ENCODE data around the gene MACROD2. TPM values are rescaled to one million over a fixed set of nuclear protein-coding genes. Genes with fewer than 3 reads are reported as not detected.

MACROD2 gene
- total and polyA plus RNA-seq, 2 experiments from 2014 or later: 2.8 to 4.3 TPM

DNA sequence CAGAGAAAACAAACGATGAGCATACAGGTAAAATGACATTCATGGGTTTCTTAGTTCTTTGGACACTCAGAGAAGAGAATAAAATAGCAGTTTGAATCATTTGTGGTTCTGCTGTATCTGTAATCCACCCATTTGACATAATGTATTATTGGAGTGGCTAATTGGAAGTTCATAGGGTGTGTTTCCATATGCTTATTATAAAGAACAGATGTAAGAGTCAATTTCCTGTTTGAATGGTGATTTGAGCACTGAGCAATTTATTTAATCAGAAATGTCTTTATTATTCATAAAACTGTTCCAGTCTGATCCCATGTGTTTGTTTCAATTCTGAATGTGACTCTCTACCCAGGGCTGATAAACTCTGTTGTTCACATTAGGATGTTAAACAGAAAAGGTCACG is 1638.8 kb downstream of the MACROD2 start:
- Mint-ChIP-seq H3K4me1 (peaks cover 49% of the 10 kb centered on the region), H3K36me3 (ENCODE audit: low read depth) (peaks cover 10% of the 10 kb centered on the region; the same call in 2 of the 3 replicates), H3K27ac (no peak overlapping the region), H3K27me3 (ENCODE audit: insufficient read depth, low read depth, poor library complexity) (no peaks in the 10 kb centered on the region), H3K4me3 (no peak overlapping the region), H3K9me3 (peaks cover 3% of the 10 kb centered on the region; the same call in 1 of the 3 replicates)
- Histone ChIP-seq H3F3A (replicated peaks; ENCODE audit: low read depth) (no peaks in the 10 kb centered on the region), H4K20me1 (replicated peaks; ENCODE audit: insufficient read depth) (no peaks in the 10 kb centered on the region), H3K27me3 (ENCODE audit: insufficient read depth) (no peaks in the 10 kb centered on the region), H3K4me2 (no peak overlapping the region), H3K4me3 (no peak overlapping the region), H2AFZ (no peak overlapping the region), H3K36me3 (ENCODE audit: insufficient read depth) (no peaks in the 10 kb centered on the region), H3K9me2 (ENCODE audit: insufficient read depth) (0 out of 2 replicates have a peak, but pooled peaks cover 3% of the 10 kb centered on the region), H3K4me1 (ENCODE audit: insufficient read depth) (peaks cover 31% of the 10 kb centered on the region), H3K79me2 (replicated peaks; ENCODE audit: insufficient read depth) (no peaks in the 10 kb centered on the region), H3K27ac (ENCODE audit: low read depth) (no peak overlapping the region)
- no peak for TF ChIP-seq STAT1 (IDR thresholded peaks at IDR 0.05; ENCODE audit: unreplicated experiment)
- ATAC-seq (no peak), DNase-seq (ENCODE audit: low spot score) (no peak)

DNA sequence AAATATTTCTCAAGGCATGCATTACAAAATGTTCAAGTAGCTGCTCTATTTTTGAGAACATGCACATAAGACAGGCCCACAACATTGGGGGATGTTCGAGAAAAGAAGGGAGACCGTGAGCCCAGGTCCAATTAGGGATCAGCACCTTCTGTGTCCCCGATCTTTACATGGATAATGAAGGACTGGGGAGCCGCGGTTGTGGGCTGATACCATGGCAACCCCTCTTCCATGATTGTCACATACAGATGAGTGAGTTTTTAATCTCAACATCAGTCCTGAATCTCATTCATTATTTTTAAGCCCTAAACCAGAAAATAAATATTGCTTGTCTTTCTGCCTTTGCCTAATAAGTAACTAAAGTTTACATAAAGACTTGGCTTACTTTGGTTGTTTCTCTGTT is 1642.2 kb downstream of the MACROD2 start:
- Histone ChIP-seq H3K36me3 (ENCODE audit: insufficient read depth) (no peaks in the 10 kb centered on the region), H3F3A (replicated peaks; ENCODE audit: low read depth) (no peaks in the 10 kb centered on the region), H3K4me3 (no peak overlapping the region), H3K27ac (ENCODE audit: low read depth) (no peak overlapping the region), H3K4me1 (ENCODE audit: insufficient read depth) (peaks cover 22% of the 10 kb centered on the region), H4K20me1 (replicated peaks; ENCODE audit: insufficient read depth) (no peaks in the 10 kb centered on the region), H3K9me2 (ENCODE audit: insufficient read depth) (peaks cover 18% of the 10 kb centered on the region; the same call in 1 of the 2 replicates), H3K79me2 (replicated peaks; ENCODE audit: insufficient read depth) (no peaks in the 10 kb centered on the region), H3K27me3 (ENCODE audit: insufficient read depth) (no peaks in the 10 kb centered on the region), H2AFZ (peak overlapping the region; percentile 40; the same call in 1 of the 2 replicates), H3K4me2 (peak overlapping the region; percentile 20)
- no peak overlapping the region for H3K27ac Mint-ChIP-seq
- ATAC-seq: no peak
- peaks cover 36% of the 10 kb centered on the region for H3K4me1 Mint-ChIP-seq
- no peak for DNase-seq (ENCODE audit: low spot score)
- H3K9me3 Mint-ChIP-seq: peaks cover 3% of the 10 kb centered on the region; the same call in 1 of the 3 replicates
- peaks cover 7% of the 10 kb centered on the region for H3K27me3 Mint-ChIP-seq (ENCODE audit: insufficient read depth, low read depth, poor library complexity)
- H3K4me3 Mint-ChIP-seq: no peak overlapping the region
- peaks cover 10% of the 10 kb centered on the region; the same call in 1 of the 3 replicates for H3K36me3 Mint-ChIP-seq (ENCODE audit: low read depth)
- TF ChIP-seq EZH2phosphoT487 (IDR thresholded peaks at IDR 0.05; ENCODE audit: unreplicated experiment): no peak
- no peak for TF ChIP-seq ZNF114 (CRISPR knock-in tag; IDR thresholded peaks at IDR 0.05)
- TF ChIP-seq STAT1 (IDR thresholded peaks at IDR 0.05; ENCODE audit: unreplicated experiment): no peak
- no peak for TF ChIP-seq NANOG (IDR thresholded peaks at IDR 0.05; ENCODE audit: borderline replicate concordance)
- no peak for TF ChIP-seq EZH2 (IDR thresholded peaks at IDR 0.05; ENCODE audit: low read depth, unreplicated experiment)
- TF ChIP-seq JUNB (IDR thresholded peaks at IDR 0.05; ENCODE audit: unreplicated experiment): no peak
- TF ChIP-seq ZNF331 (CRISPR knock-in tag; IDR thresholded peaks at IDR 0.05; ENCODE audit: low read depth): no peak
- TF ChIP-seq, protein P1, sequence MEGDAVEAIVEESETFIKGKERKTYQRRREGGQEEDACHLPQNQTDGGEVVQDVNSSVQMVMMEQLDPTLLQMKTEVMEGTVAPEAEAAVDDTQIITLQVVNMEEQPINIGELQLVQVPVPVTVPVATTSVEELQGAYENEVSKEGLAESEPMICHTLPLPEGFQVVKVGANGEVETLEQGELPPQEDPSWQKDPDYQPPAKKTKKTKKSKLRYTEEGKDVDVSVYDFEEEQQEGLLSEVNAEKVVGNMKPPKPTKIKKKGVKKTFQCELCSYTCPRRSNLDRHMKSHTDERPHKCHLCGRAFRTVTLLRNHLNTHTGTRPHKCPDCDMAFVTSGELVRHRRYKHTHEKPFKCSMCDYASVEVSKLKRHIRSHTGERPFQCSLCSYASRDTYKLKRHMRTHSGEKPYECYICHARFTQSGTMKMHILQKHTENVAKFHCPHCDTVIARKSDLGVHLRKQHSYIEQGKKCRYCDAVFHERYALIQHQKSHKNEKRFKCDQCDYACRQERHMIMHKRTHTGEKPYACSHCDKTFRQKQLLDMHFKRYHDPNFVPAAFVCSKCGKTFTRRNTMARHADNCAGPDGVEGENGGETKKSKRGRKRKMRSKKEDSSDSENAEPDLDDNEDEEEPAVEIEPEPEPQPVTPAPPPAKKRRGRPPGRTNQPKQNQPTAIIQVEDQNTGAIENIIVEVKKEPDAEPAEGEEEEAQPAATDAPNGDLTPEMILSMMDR (conservative IDR thresholded peaks at IDR 0.05; ENCODE audit: low read depth in 2 of 2): no peak
- TF ChIP-seq, protein P2, sequence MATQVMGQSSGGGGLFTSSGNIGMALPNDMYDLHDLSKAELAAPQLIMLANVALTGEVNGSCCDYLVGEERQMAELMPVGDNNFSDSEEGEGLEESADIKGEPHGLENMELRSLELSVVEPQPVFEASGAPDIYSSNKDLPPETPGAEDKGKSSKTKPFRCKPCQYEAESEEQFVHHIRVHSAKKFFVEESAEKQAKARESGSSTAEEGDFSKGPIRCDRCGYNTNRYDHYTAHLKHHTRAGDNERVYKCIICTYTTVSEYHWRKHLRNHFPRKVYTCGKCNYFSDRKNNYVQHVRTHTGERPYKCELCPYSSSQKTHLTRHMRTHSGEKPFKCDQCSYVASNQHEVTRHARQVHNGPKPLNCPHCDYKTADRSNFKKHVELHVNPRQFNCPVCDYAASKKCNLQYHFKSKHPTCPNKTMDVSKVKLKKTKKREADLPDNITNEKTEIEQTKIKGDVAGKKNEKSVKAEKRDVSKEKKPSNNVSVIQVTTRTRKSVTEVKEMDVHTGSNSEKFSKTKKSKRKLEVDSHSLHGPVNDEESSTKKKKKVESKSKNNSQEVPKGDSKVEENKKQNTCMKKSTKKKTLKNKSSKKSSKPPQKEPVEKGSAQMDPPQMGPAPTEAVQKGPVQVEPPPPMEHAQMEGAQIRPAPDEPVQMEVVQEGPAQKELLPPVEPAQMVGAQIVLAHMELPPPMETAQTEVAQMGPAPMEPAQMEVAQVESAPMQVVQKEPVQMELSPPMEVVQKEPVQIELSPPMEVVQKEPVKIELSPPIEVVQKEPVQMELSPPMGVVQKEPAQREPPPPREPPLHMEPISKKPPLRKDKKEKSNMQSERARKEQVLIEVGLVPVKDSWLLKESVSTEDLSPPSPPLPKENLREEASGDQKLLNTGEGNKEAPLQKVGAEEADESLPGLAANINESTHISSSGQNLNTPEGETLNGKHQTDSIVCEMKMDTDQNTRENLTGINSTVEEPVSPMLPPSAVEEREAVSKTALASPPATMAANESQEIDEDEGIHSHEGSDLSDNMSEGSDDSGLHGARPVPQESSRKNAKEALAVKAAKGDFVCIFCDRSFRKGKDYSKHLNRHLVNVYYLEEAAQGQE (IDR thresholded peaks at IDR 0.05; ENCODE audit: unreplicated experiment): no peak

Measured in GM23338 (cell line).